Neural cell (in vitro differentiated cells): ENCODE data around the gene GRIPAP1. TPM values are rescaled to one million over a fixed set of nuclear protein-coding genes. Genes with fewer than 3 reads are reported as not detected.

Experiments used
- H2AFZ ChIP-seq: fragments of 200-600, 300-800 bp; sonication (generic), shearing (Covaris generic); 2 replicates; pipeline ENCODE4 v1.6.0; 2014; ENCODE audit warnings: low read depth, mild to moderate bottlenecking, antibody characterized with exemption, low read length, moderate library complexity
- H3F3A ChIP-seq: fragments of 200-600 bp; shearing (Covaris generic); 2 replicates; pipeline ENCODE4 v1.6.1; 2016; ENCODE audit warnings: mild to moderate bottlenecking, moderate library complexity, mixed read lengths, antibody characterized with exemption, low read length; ENCODE audit not compliant: insufficient read depth, poor library complexity, severe bottlenecking
- H3K27ac ChIP-seq: fragments of 200-600, 300-800 bp; sonication (generic), shearing (Covaris generic); 2 replicates; pipeline ENCODE4 v1.5.1; 2014; ENCODE audit warnings: mild to moderate bottlenecking, low read length, moderate library complexity
- H3K27me3 ChIP-seq: fragments of 300-800, 200-600 bp; sonication (generic), shearing (Covaris generic); 2 replicates; pipeline ENCODE4 v1.6.0; 2014; ENCODE audit warnings: mild to moderate bottlenecking, low read depth, low read length, moderate library complexity; ENCODE audit not compliant: insufficient read depth
- H3K36me3 ChIP-seq: fragments of 300-800, 200-600 bp; sonication (generic), shearing (Covaris generic); 2 replicates; pipeline ENCODE4 v1.5.1; 2014; ENCODE audit warnings: mild to moderate bottlenecking, antibody characterized with exemption, low read length, moderate library complexity; ENCODE audit not compliant: insufficient read depth
- H3K4me2 ChIP-seq: fragments of 300-800, 200-600 bp; sonication (generic), shearing (Covaris generic); 2 replicates; pipeline ENCODE4 v1.6.0; 2014; ENCODE audit warnings: mild to moderate bottlenecking, low read length
- H3K4me3 ChIP-seq: fragments of 300-800, 200-600 bp; sonication (generic), shearing (Covaris generic); 2 replicates; pipeline ENCODE4 v1.5.1; 2014; ENCODE audit warnings: mild to moderate bottlenecking, low read length, moderate library complexity
- H3K79me2 ChIP-seq: fragments of 200-600 bp; shearing (Covaris generic); replicated peaks from 2 replicates; pipeline ENCODE4 v1.6.0; 2014; ENCODE audit warnings: mild to moderate bottlenecking, low read length, moderate library complexity; ENCODE audit not compliant: insufficient read depth
- H3K9ac ChIP-seq: fragments of 300-800, 200-600 bp; sonication (generic), shearing (Covaris generic); 2 replicates; pipeline ENCODE4 v1.6.1; 2016; ENCODE audit warnings: mild to moderate bottlenecking, low read length, mixed read lengths
- H3K9me2 ChIP-seq: fragments of 200-600 bp; shearing (Covaris generic); 2 replicates; pipeline ENCODE4 v1.6.1; 2016; ENCODE audit warnings: mild to moderate bottlenecking, low read length, mixed read lengths; ENCODE audit not compliant: insufficient read depth
- H3K9me3 ChIP-seq: fragments of 200-600, 300-800 bp; sonication (generic), shearing (Covaris generic); 2 replicates; pipeline ENCODE4 v1.6.1; 2016; ENCODE audit warnings: mild to moderate bottlenecking, mixed run types, low read length, moderate library complexity, mixed read lengths
- H4K20me1 ChIP-seq: fragments of 200-600 bp; shearing (Covaris generic); 2 replicates; pipeline ENCODE4 v1.6.1; 2016; ENCODE audit warnings: mild to moderate bottlenecking, mixed run types; ENCODE audit not compliant: insufficient read depth
- CTCF ChIP-seq: fragments of 450-650 bp; IDR thresholded peaks from 2 replicates; pipeline ENCODE4 v1.5.1; 2014; ENCODE audit warnings: antibody characterized with exemption, mild to moderate bottlenecking, moderate library complexity; ENCODE audit not compliant: poor library complexity, severe bottlenecking
- EP300 ChIP-seq: fragments of 450-650 bp; conservative IDR thresholded peaks from 2 replicates; pipeline ENCODE4 v1.6.1; 2014; ENCODE audit warnings: antibody characterized with exemption, mild to moderate bottlenecking, moderate library complexity; ENCODE audit not compliant: poor library complexity, severe bottlenecking
- EZH2 ChIP-seq: fragments of 200-600, 300-800 bp; shearing (Covaris generic), sonication (generic); IDR thresholded peaks from 2 replicates; pipeline ENCODE4 v1.6.1; 2014; ENCODE audit warnings: antibody characterized with exemption, low read length, borderline replicate concordance, mild to moderate bottlenecking; ENCODE audit not compliant: insufficient read depth, poor library complexity, severe bottlenecking
- MXI1 ChIP-seq: fragments of 450-650 bp; conservative IDR thresholded peaks from 2 replicates; pipeline ENCODE4 v1.6.1; 2014; ENCODE audit warnings: antibody characterized with exemption, mild to moderate bottlenecking; ENCODE audit not compliant: poor library complexity, severe bottlenecking
- POLR2AphosphoS5 ChIP-seq: IDR thresholded peaks from 2 replicates; pipeline ENCODE4 v1.6.1; 2012
- REST ChIP-seq: IDR thresholded peaks from 2 replicates; pipeline ENCODE4 v1.6.1; 2012; ENCODE audit warnings: borderline replicate concordance
- SMC3 ChIP-seq: fragments of 450-650 bp; conservative IDR thresholded peaks from 2 replicates; pipeline ENCODE4 v1.6.1; 2014; ENCODE audit warnings: antibody characterized with exemption, mild to moderate bottlenecking, moderate library complexity; ENCODE audit not compliant: poor library complexity
- polyA plus RNA-seq: library from polyadenylated mRNA; depleted of rRNA; stranded (reverse); fragments of >200 nt; gene quantifications from 2 replicates; pipeline ENCODE4 v1.2.3, GENCODE V29; 2014

The GRIPAP1 gene
- polyA plus RNA-seq, 1 donor from 2014 or later = 134 TPM

GRCh38 chrX:49030283-49030682, 28.2 kb upstream of the GRIPAP1 start:
- Histone ChIP-seq H3K9ac (no peak overlapping the region), H3K9me3 (no peaks in the 10 kb centered on the region)

GRCh38 chrX:49029876-49030275, 27.8 kb upstream of the GRIPAP1 start:
- H3K4me3 ChIP-seq = no peak overlapping the region
- no peaks in the 10 kb centered on the region for H3F3A ChIP-seq
- no peak overlapping the region for H3K4me2 ChIP-seq
- H2AFZ ChIP-seq = no peak overlapping the region
- no peaks in the 10 kb centered on the region for H4K20me1 ChIP-seq
- no peaks in the 10 kb centered on the region for H3K9me3 ChIP-seq
- no peak overlapping the region for H3K9ac ChIP-seq
- H3K36me3 ChIP-seq = no peaks in the 10 kb centered on the region
- no peaks in the 10 kb centered on the region for H3K79me2 ChIP-seq
- H3K27me3 ChIP-seq = no peaks in the 10 kb centered on the region
- no peak overlapping the region for H3K27ac ChIP-seq
- H3K9me2 ChIP-seq = no peaks in the 10 kb centered on the region
- TF ChIP-seq POLR2AphosphoS5 (no peak), EZH2 (no peak), MXI1 (no peak), REST (no peak), EP300 (no peak), SMC3 (no peak), CTCF (no peak)

More at GRCh38 chrX:49030283-49030682, 28.2 kb upstream of the GRIPAP1 start:
- Histone ChIP-seq H3K9me2 (no peaks in the 10 kb centered on the region), H3K36me3 (no peaks in the 10 kb centered on the region), H3K79me2 (no peaks in the 10 kb centered on the region), H3K4me2 (no peak overlapping the region), H3K27me3 (no peaks in the 10 kb centered on the region), H4K20me1 (no peaks in the 10 kb centered on the region), H3K4me3 (no peak overlapping the region), H2AFZ (no peak overlapping the region), H3F3A (no peaks in the 10 kb centered on the region), H3K27ac (no peak overlapping the region)
- TF ChIP-seq POLR2AphosphoS5 (no peak), MXI1 (no peak), CTCF (no peak), EP300 (no peak), REST (no peak), SMC3 (no peak), EZH2 (no peak)
